RWPE1 (cell line): Measurements from ENCODE around the gene XG.

Experiments used
- CTCF ChIA-PET: fragments of 350-600 bp; sonication (Branson Sonifier 250); formaldehyde crosslinking; extraction: SDS; loops from one replicate; lab custom pipeline; 2021; lab: Yijun Ruan, JAX
- POLR2A ChIA-PET: fragments of 400-600 bp; formaldehyde crosslinking; extraction: SDS; loops from one replicate; lab custom pipeline; 2020; ENCODE audit warnings: antibody characterized with exemption; ENCODE audit not compliant: low non-redundant PET; lab: Yijun Ruan, JAX
- DNase-seq: peaks from one replicate; pipeline ENCODE4 v3.0.0; 2012; ENCODE audit warnings: low spot score
- H3K27ac ChIP-seq: fragments of 450-650 bp; 2 replicates; pipeline ENCODE4 v1.5.1; 2017
- CTCF ChIP-seq: fragments of 450-650 bp; conservative IDR thresholded peaks from 2 replicates; pipeline ENCODE4 v1.5.1; 2017; ENCODE audit warnings: low read depth, mild to moderate bottlenecking

XG gene

GRCh38 chrX:2781226-2781571, 29.4 kb downstream of the XG start:
- CTCF ChIA-PET: no interaction called here
- no peak for TF ChIP-seq CTCF
- DNase-seq: no peak
- no peak overlapping the region for H3K27ac ChIP-seq
- POLR2A ChIA-PET: no interaction called here

GRCh38 chrX:2781698-2782097, 29.9 kb downstream of the XG start:
- DNase-seq: no peak
- POLR2A ChIA-PET: no interaction called here
- CTCF ChIA-PET: no interaction called here
- TF ChIP-seq CTCF: no peak
- no peak overlapping the region for H3K27ac ChIP-seq

- DNase-seq: no peak
- POLR2A ChIA-PET: no interaction called here
- TF ChIP-seq CTCF: no peak
- CTCF ChIA-PET: no interaction called here
- no peak overlapping the region for H3K27ac ChIP-seq
Observed at GRCh38 chrX:2782171-2782570, 30.3 kb downstream of the XG start.

GRCh38 chrX:2782778-2783177, 30.9 kb downstream of the XG start:
- POLR2A ChIA-PET: no interaction called here
- CTCF ChIA-PET: no interaction called here
- no peak for TF ChIP-seq CTCF
- DNase-seq: no peak
- no peak overlapping the region for H3K27ac ChIP-seq

- ChIA-PET CTCF (no interaction called here), POLR2A (no interaction called here)
- no peak for TF ChIP-seq CTCF
- DNase-seq: no peak
- no peak overlapping the region for H3K27ac ChIP-seq
Observed at GRCh38 chrX:2784026-2784425, 32.2 kb downstream of the XG start.

GRCh38 chrX:2785538-2785937, 33.7 kb downstream of the XG start:
- no peak for TF ChIP-seq CTCF
- ChIA-PET CTCF (no interaction called here), POLR2A (no interaction called here)
- DNase-seq: no peak
- no peak overlapping the region for H3K27ac ChIP-seq

- no peak for DNase-seq
- TF ChIP-seq CTCF: no peak
- no peak overlapping the region for H3K27ac ChIP-seq
- CTCF ChIA-PET: interaction anchor here (0.6 kb wide), 1 partner anchor 228 kb away, joined by 3 read pairs; no protein-coding TSS in a partner anchor
- POLR2A ChIA-PET: no interaction called here
Observed at GRCh38 chrX:2788980-2789379, 37.1 kb downstream of the XG start.
